Activated naive CD8-positive, alpha-beta T cell treated with anti-CD3 and anti-CD28 coated beads, Interleukin-2, amount 50 U/mL, for 24 hours (primary cell): ENCODE data around the gene MLPH.

ENCODE experiments used
- ATAC-seq: fragments of 150-1000 bp; cut with Tn5 transposase; one replicate; pipeline ENCODE4 v1.10.0; 2021
- DNase-seq: peaks from one replicate; pipeline ENCODE4 v3.0.0; 2021
- H3K27ac Mint-ChIP-seq: one replicate; pipeline ENCODE4 v1.8.0; 2021; ENCODE audit warnings: mild to moderate bottlenecking, mixed read lengths
- H3K27me3 Mint-ChIP-seq: one replicate; pipeline ENCODE4 v1.8.0; 2021; ENCODE audit warnings: mixed read lengths
- H3K36me3 Mint-ChIP-seq: one replicate; pipeline ENCODE4 v1.8.0; 2021; ENCODE audit warnings: low read depth, mixed read lengths
- H3K4me1 Mint-ChIP-seq: one replicate; pipeline ENCODE4 v1.8.0; 2021; ENCODE audit warnings: mixed read lengths
- H3K4me3 Mint-ChIP-seq: one replicate; pipeline ENCODE4 v1.8.0; 2021; ENCODE audit warnings: mild to moderate bottlenecking, moderate library complexity, mixed read lengths
- H3K9me3 Mint-ChIP-seq: one replicate; pipeline ENCODE4 v1.8.0; 2021; ENCODE audit warnings: mixed read lengths

The MLPH gene

GRCh38 chr2:237527233-237527632, 40.2 kb downstream of the MLPH start:
- Mint-ChIP-seq H3K27ac (no peak overlapping the region), H3K27me3 (no peaks in the 10 kb centered on the region), H3K4me1 (no peaks in the 10 kb centered on the region), H3K36me3 (no peaks in the 10 kb centered on the region), H3K9me3 (no peaks in the 10 kb centered on the region), H3K4me3 (no peak overlapping the region)
- ATAC-seq (no peak), DNase-seq (no peak)

- no peaks in the 10 kb centered on the region for H3K4me1 Mint-ChIP-seq
- no peaks in the 10 kb centered on the region for H3K27me3 Mint-ChIP-seq
- DNase-seq (no peak), ATAC-seq (no peak)
- H3K36me3 Mint-ChIP-seq = no peaks in the 10 kb centered on the region
- no peaks in the 10 kb centered on the region for H3K9me3 Mint-ChIP-seq
- H3K27ac Mint-ChIP-seq = no peak overlapping the region
- no peak overlapping the region for H3K4me3 Mint-ChIP-seq
Observed at GRCh38 chr2:237527766-237528165, 40.7 kb downstream of the MLPH start.

- H3K27ac Mint-ChIP-seq = no peak overlapping the region
Observed at GRCh38 chr2:237529452-237530402, 42.7 kb downstream of the MLPH start.

GRCh38 chr2:237530472-237531433, 43.7 kb downstream of the MLPH start:
- H3K27ac Mint-ChIP-seq = no peak overlapping the region
- no peaks in the 10 kb centered on the region for H3K36me3 Mint-ChIP-seq
- DNase-seq (no peak), ATAC-seq (no peak)
- H3K4me1 Mint-ChIP-seq = no peaks in the 10 kb centered on the region
- no peaks in the 10 kb centered on the region for H3K9me3 Mint-ChIP-seq
- no peaks in the 10 kb centered on the region for H3K27me3 Mint-ChIP-seq
- no peak overlapping the region for H3K4me3 Mint-ChIP-seq

More at GRCh38 chr2:237529452-237530402, 42.7 kb downstream of the MLPH start:
- DNase-seq = no peak
- ATAC-seq = no peak
- Mint-ChIP-seq H3K4me3 (no peak overlapping the region), H3K4me1 (no peaks in the 10 kb centered on the region), H3K36me3 (no peaks in the 10 kb centered on the region), H3K27me3 (no peaks in the 10 kb centered on the region), H3K9me3 (no peaks in the 10 kb centered on the region)

GRCh38 chr2:237532160-237532559, 45.1 kb downstream of the MLPH start:
- DNase-seq (no peak), ATAC-seq (no peak)
- no peaks in the 10 kb centered on the region for H3K9me3 Mint-ChIP-seq
- H3K4me3 Mint-ChIP-seq = no peak overlapping the region
- no peaks in the 10 kb centered on the region for H3K27me3 Mint-ChIP-seq
- no peaks in the 10 kb centered on the region for H3K4me1 Mint-ChIP-seq
- no peaks in the 10 kb centered on the region for H3K36me3 Mint-ChIP-seq
- H3K27ac Mint-ChIP-seq = no peak overlapping the region

GRCh38 chr2:237533668-237534161, 46.7 kb downstream of the MLPH start:
- Mint-ChIP-seq H3K9me3 (no peaks in the 10 kb centered on the region), H3K4me1 (no peaks in the 10 kb centered on the region), H3K36me3 (no peaks in the 10 kb centered on the region), H3K27ac (no peak overlapping the region), H3K4me3 (no peak overlapping the region), H3K27me3 (no peaks in the 10 kb centered on the region)
- no peak for ATAC-seq
- DNase-seq = no peak

- Mint-ChIP-seq H3K36me3 (no peaks in the 10 kb centered on the region), H3K27ac (no peak overlapping the region), H3K27me3 (no peaks in the 10 kb centered on the region), H3K4me3 (no peak overlapping the region), H3K9me3 (no peaks in the 10 kb centered on the region), H3K4me1 (no peaks in the 10 kb centered on the region)
- DNase-seq (no peak), ATAC-seq (no peak)
Observed at GRCh38 chr2:237534380-237534779, 47.3 kb downstream of the MLPH start.

GRCh38 chr2:237535385-237536082, 48.5 kb downstream of the MLPH start:
- DNase-seq = no peak
- H3K4me3 Mint-ChIP-seq = no peak overlapping the region
- no peaks in the 10 kb centered on the region for H3K36me3 Mint-ChIP-seq
- no peak for ATAC-seq
- no peak overlapping the region for H3K27ac Mint-ChIP-seq
- no peaks in the 10 kb centered on the region for H3K27me3 Mint-ChIP-seq
- no peaks in the 10 kb centered on the region for H3K9me3 Mint-ChIP-seq
- no peaks in the 10 kb centered on the region for H3K4me1 Mint-ChIP-seq

- Mint-ChIP-seq H3K9me3 (no peaks in the 10 kb centered on the region), H3K27me3 (no peaks in the 10 kb centered on the region), H3K4me1 (no peaks in the 10 kb centered on the region), H3K27ac (no peak overlapping the region), H3K36me3 (no peaks in the 10 kb centered on the region), H3K4me3 (no peak overlapping the region)
- ATAC-seq = no peak
- no peak for DNase-seq
Observed at GRCh38 chr2:237536083-237536415, 49.0 kb downstream of the MLPH start.

- no peaks in the 10 kb centered on the region for H3K27me3 Mint-ChIP-seq
- no peaks in the 10 kb centered on the region for H3K36me3 Mint-ChIP-seq
- no peak overlapping the region for H3K4me3 Mint-ChIP-seq
- ATAC-seq (no peak), DNase-seq (no peak)
- H3K4me1 Mint-ChIP-seq = no peaks in the 10 kb centered on the region
- H3K9me3 Mint-ChIP-seq = no peaks in the 10 kb centered on the region
- H3K27ac Mint-ChIP-seq = no peak overlapping the region
Observed at GRCh38 chr2:237536617-237537016, 49.6 kb downstream of the MLPH start.

- ATAC-seq (no peak), DNase-seq (no peak)
- Mint-ChIP-seq H3K4me3 (no peak overlapping the region), H3K27me3 (no peaks in the 10 kb centered on the region), H3K9me3 (no peaks in the 10 kb centered on the region), H3K4me1 (no peaks in the 10 kb centered on the region), H3K36me3 (no peaks in the 10 kb centered on the region), H3K27ac (no peak overlapping the region)
Observed at GRCh38 chr2:237538001-237538720, 51.1 kb downstream of the MLPH start.

GRCh38 chr2:237538901-237539300, 51.9 kb downstream of the MLPH start:
- DNase-seq (no peak), ATAC-seq (no peak)
- Mint-ChIP-seq H3K4me1 (no peaks in the 10 kb centered on the region), H3K36me3 (no peaks in the 10 kb centered on the region), H3K9me3 (no peaks in the 10 kb centered on the region), H3K27me3 (no peaks in the 10 kb centered on the region), H3K4me3 (no peak overlapping the region), H3K27ac (no peak overlapping the region)

- ATAC-seq (no peak), DNase-seq (no peak)
- Mint-ChIP-seq H3K4me3 (no peak overlapping the region), H3K9me3 (no peaks in the 10 kb centered on the region), H3K4me1 (no peaks in the 10 kb centered on the region), H3K27ac (no peak overlapping the region), H3K27me3 (no peaks in the 10 kb centered on the region), H3K36me3 (no peaks in the 10 kb centered on the region)
Observed at GRCh38 chr2:237539681-237540080, 52.6 kb downstream of the MLPH start.
